GM12878 (cell line): ENCODE results near the gene RIOK1. TPM values are rescaled to one million over a fixed set of nuclear protein-coding genes. Genes with fewer than 3 reads are reported as not detected.

ENCODE experiments used
- ATAC-seq: fragments of 200-7000 bp; cut with Tn5 transposase; 3 replicates; pipeline ENCODE4 v1.9.1; 2020; ENCODE audit warnings: mild to moderate bottlenecking, moderate library complexity
- BruUV-seq: library from RNA; stranded (reverse); fragments of 400-500 nt; replicated peaks from 2 replicates; lab custom pipeline; 2021; lab: Mats Ljungman, UMichigan
- CTCF ChIA-PET: fragments of 300-600 bp; sonication (Branson Sonifier 250); formaldehyde crosslinking; extraction: SDS; loops from one replicate; lab custom pipeline; 2021; ENCODE audit warnings: inconsistent platforms; lab: Yijun Ruan, JAX
- POLR2A ChIA-PET: fragments of 350-600 bp; formaldehyde crosslinking; extraction: SDS; loops from one replicate; lab custom pipeline; 2021; ENCODE audit warnings: inconsistent platforms; lab: Charles Lee
- RAD21 ChIA-PET: fragments of 300-600 bp; sonication (Branson Sonifier 250); formaldehyde crosslinking; loops from one replicate; lab custom pipeline; 2023; ENCODE audit warnings: antibody characterized with exemption; ENCODE audit not compliant: unreplicated experiment; lab: Charles Lee
- SMC1A ChIA-PET: fragments of 300-600 bp; sonication (Branson Sonifier 250); formaldehyde crosslinking; loops from one replicate; lab custom pipeline; 2023; ENCODE audit not compliant: unreplicated experiment, uncharacterized antibody; lab: Charles Lee
- DNase-seq: peaks from one replicate; pipeline ENCODE4 v3.0.0-alpha.2; 2011; ENCODE audit warnings: low read depth, low spot score
- FAIRE-seq: peaks from 3 replicates; lab custom pipeline; 2011; peaks lifted over from hg19 to GRCh38; lab: Jason Lieb, UNC
- H2AFZ ChIP-seq: 2 replicates; pipeline ENCODE4 v1.6.0; 2011; ENCODE audit warnings: low read depth, low read length, control low read depth; ENCODE audit not compliant: control insufficient read depth
- H3K27ac ChIP-seq: 2 replicates; pipeline ENCODE4 v1.5.1; 2011; ENCODE audit warnings: control low read depth; ENCODE audit not compliant: control insufficient read depth, insufficient read depth
- H3K27me3 ChIP-seq, 2 experiments: replicated peaks in 1 of 2; 2 replicates each; pipeline versions ENCODE4 v1.6.0 to v1.6.1; 2011; ENCODE audit warnings: low read length in 1 of 2; ENCODE audit not compliant: control insufficient read depth in 2 of 2, insufficient read depth in 2 of 2
- H3K36me3 ChIP-seq, 2 experiments: 2 replicates each; pipeline ENCODE4 v1.5.1; 2011; ENCODE audit warnings: low read length in 1 of 2; ENCODE audit not compliant: control insufficient read depth in 2 of 2, insufficient read depth in 2 of 2
- H3K4me1 ChIP-seq: 2 replicates; pipeline ENCODE4 v1.6.1; 2011; ENCODE audit warnings: mild to moderate bottlenecking, low read length, moderate library complexity, mixed read lengths; ENCODE audit not compliant: control insufficient read depth, insufficient read depth
- H3K4me2 ChIP-seq: 2 replicates; pipeline ENCODE4 v1.6.0; 2011; ENCODE audit warnings: control low read depth; ENCODE audit not compliant: control insufficient read depth, insufficient read depth
- H3K4me3 ChIP-seq: fragments of 200-600 bp; sonication (generic); 2 replicates; pipeline ENCODE4 v1.5.1; 2016
- H3K79me2 ChIP-seq: 2 replicates; pipeline ENCODE4 v1.6.0; 2011; ENCODE audit warnings: low read length; ENCODE audit not compliant: control insufficient read depth, insufficient read depth
- H3K9ac ChIP-seq: 2 replicates; pipeline ENCODE4 v1.8.0; 2011; ENCODE audit warnings: low read length, control low read depth, mixed read lengths; ENCODE audit not compliant: control insufficient read depth, insufficient read depth
- H3K9me3 ChIP-seq: replicated peaks from 3 replicates; pipeline ENCODE4 v1.5.1; 2011; ENCODE audit warnings: mild to moderate bottlenecking, low read length; ENCODE audit not compliant: control insufficient read depth, insufficient read depth
- H4K20me1 ChIP-seq: 2 replicates; pipeline ENCODE4 v1.6.0; 2011; ENCODE audit not compliant: control insufficient read depth, insufficient read depth
- BMI1 ChIP-seq: fragments of 450-650 bp; IDR thresholded peaks from 2 replicates; pipeline ENCODE4 v1.6.1; 2016; ENCODE audit warnings: mild to moderate bottlenecking, moderate library complexity, borderline replicate concordance
- CUX1 ChIP-seq: IDR thresholded peaks from 2 replicates; pipeline ENCODE4 v1.6.1; 2012; ENCODE audit warnings: improper control_type of control experiment, low read depth, low read length; ENCODE audit not compliant: insufficient replicate concordance
- IRF3 ChIP-seq: fragments of 450-650 bp; IDR thresholded peaks from 2 replicates; pipeline ENCODE4 v1.6.1; 2014; ENCODE audit warnings: mild to moderate bottlenecking
- KDM1A ChIP-seq: fragments of 200-600 bp; sonication (generic); IDR thresholded peaks from 2 replicates; pipeline ENCODE4 v1.6.1; 2016; ENCODE audit warnings: borderline replicate concordance
- MAX ChIP-seq: IDR thresholded peaks from 2 replicates; pipeline ENCODE4 v1.6.1; 2012; ENCODE audit warnings: low read depth, low read length, improper control_type of control experiment
- NFXL1 ChIP-seq: fragments of 450-650 bp; IDR thresholded peaks from 2 replicates; pipeline ENCODE4 v1.6.1; 2017; ENCODE audit warnings: antibody characterized with exemption, mild to moderate bottlenecking, borderline replicate concordance
- NFYA ChIP-seq: IDR thresholded peaks from 2 replicates; pipeline ENCODE4 v1.6.1; 2011; ENCODE audit warnings: low read depth, mild to moderate bottlenecking, low read length, improper control_type of control experiment, borderline replicate concordance
- NRF1 ChIP-seq: conservative IDR thresholded peaks from 2 replicates; pipeline ENCODE4 v1.6.1; 2011; ENCODE audit warnings: mild to moderate bottlenecking, low read depth, low read length, improper control_type of control experiment
- RAD51 ChIP-seq: fragments of 450-650 bp; IDR thresholded peaks from 2 replicates; pipeline ENCODE4 v1.6.1; 2016; ENCODE audit warnings: moderate library complexity, mild to moderate bottlenecking, inconsistent platforms
- RCOR1 ChIP-seq: conservative IDR thresholded peaks from 2 replicates; pipeline ENCODE4 v1.6.1; 2012; ENCODE audit warnings: low read depth, low read length, improper control_type of control experiment
- RELB ChIP-seq: fragments of 450-650 bp; IDR thresholded peaks from 2 replicates; pipeline ENCODE4 v1.6.1; 2017; ENCODE audit warnings: low read depth, mild to moderate bottlenecking, moderate library complexity
- SIN3A ChIP-seq: IDR thresholded peaks from 2 replicates; pipeline ENCODE4 v1.6.1; 2012; ENCODE audit warnings: low read depth, low read length, improper control_type of control experiment
- SIX5 ChIP-seq: IDR thresholded peaks from 2 replicates; pipeline ENCODE4 v1.6.1; 2011; ENCODE audit warnings: mild to moderate bottlenecking, low read depth, low read length, moderate library complexity; ENCODE audit not compliant: severe bottlenecking
- STAT3 ChIP-seq: IDR thresholded peaks from 2 replicates; pipeline ENCODE4 v1.6.1; 2011; ENCODE audit warnings: low read depth, low read length, improper control_type of control experiment
- SUPT20H ChIP-seq: IDR thresholded peaks from 2 replicates; pipeline ENCODE4 v1.6.1; 2011; ENCODE audit warnings: low read depth, mild to moderate bottlenecking, low read length, moderate library complexity, borderline replicate concordance; ENCODE audit not compliant: control insufficient read depth
- YY1 ChIP-seq: IDR thresholded peaks from 2 replicates; pipeline ENCODE4 v1.6.1; 2011; ENCODE audit warnings: low read depth, mild to moderate bottlenecking, low read length
- ZNF384 ChIP-seq: IDR thresholded peaks from 2 replicates; pipeline ENCODE4 v1.6.1; 2012; ENCODE audit warnings: low read depth, mild to moderate bottlenecking, low read length, improper control_type of control experiment, borderline replicate concordance
- ZSCAN29 ChIP-seq: fragments of 450-650 bp; IDR thresholded peaks from 2 replicates; pipeline ENCODE4 v1.6.1; 2017; ENCODE audit warnings: mild to moderate bottlenecking, moderate library complexity
- WGBS: methylation state at CpG from one replicate; pipeline ENCODE4 v1.1.6; 2016; ENCODE audit warnings: low lambda C conversion rate; ENCODE audit not compliant: insufficient replicate concordance, insufficient coverage; ENCODE audit errors: missing lambda C conversion rate; 5-methylcytosine and 5-hydroxymethylcytosine counted together
- in situ Hi-C: fragments of 300-500 bp; cut with MboI; formaldehyde crosslinking; loops from 9 replicates; pipeline ENCODE4 v1.14.3; 2018; ENCODE audit warnings: mixed read lengths
- intact Hi-C: fragments of 100-400 bp; cut with micrococcal nuclease; formaldehyde crosslinking; loops from one replicate; pipeline ENCODE4 v1.14.2; 2022; ENCODE audit not compliant: unreplicated experiment
- polyA plus RNA-seq, 11 experiments: library from polyadenylated mRNA; depleted of rRNA in 4 of 11; unstranded in 6 of 11; stranded (reverse) in 5 of 11; fragments of >200 nt; fragmentation: Nextera tagmentation in 4 of 11; fragmentation: Illumina TruSeq in 1 of 11; extraction: Ambion mirVana in 4 of 11; extraction: Trizol in 1 of 11; gene quantifications; 1 replicate in 1 of 11; 2 replicates in 10 of 11; pipeline versions ENCODE4 v1.2.1 to v1.2.3, GENCODE V29; 2011 to 2016; ENCODE audit warnings: inconsistent platforms in 2 of 11, missing spikeins in 2 of 11, low read depth in 1 of 11
- total RNA-seq, 4 experiments: library from RNA; depleted of rRNA in 3 of 4; stranded (reverse); fragments of >200 nt in 3 of 4; fragmentation: Illumina TruSeq in 1 of 4; extraction: Trizol in 1 of 4; gene quantifications; 2 replicates each; pipeline versions ENCODE4 v1.2.1 to v1.2.3, GENCODE V29; 2013 to 2021

RIOK1 gene
- total and polyA plus RNA-seq, 10 of the 15 experiments (the other 5 are each of a cell fraction or from before 2014, with no cell fraction given) = 16.1 to 44.6 (median 33.7) TPM

- ChIA-PET POLR2A (no interaction called here), CTCF (interaction anchor here (0.7 to 0.8 kb wide), 2 partner anchors 144 to 574 kb away, joined by 3 read pairs; no protein-coding TSS in a partner anchor)
- ATAC-seq = no peak
- no peak for TF ChIP-seq ZNF384
- no peak for TF ChIP-seq NRF1
- TF ChIP-seq RCOR1 = no peak
- TF ChIP-seq NFYA = no peak
- no peak for TF ChIP-seq BMI1
- no peak for TF ChIP-seq SIN3A
- no peak for TF ChIP-seq NFXL1
- TF ChIP-seq RAD51 = no peak
- no peak for TF ChIP-seq KDM1A
- TF ChIP-seq CUX1 = no peak
- TF ChIP-seq STAT3 = no peak
- TF ChIP-seq YY1 = no peak
- TF ChIP-seq SUPT20H = no peak
- no peak for TF ChIP-seq IRF3
- TF ChIP-seq MAX = no peak
- no peak for TF ChIP-seq ZSCAN29
- TF ChIP-seq SIX5 = no peak
- no peak for TF ChIP-seq RELB
These were observed 29.5 kb downstream of the RIOK1 start for GRCh38 chr6:7419065-7419464.

More at GRCh38 chr6:7419065-7419464, 29.5 kb downstream of the RIOK1 start:
- Histone ChIP-seq H3K36me3 (peaks cover 11 to 14% of the 10 kb centered on the region in 2 experiments), H3K79me2 (no peaks in the 10 kb centered on the region), H2AFZ (no peak overlapping the region), H4K20me1 (no peaks in the 10 kb centered on the region), H3K4me1 (no peaks in the 10 kb centered on the region), H3K9ac (no peak overlapping the region), H3K27me3 (no peaks in the 10 kb centered on the region), H3K4me2 (no peak overlapping the region), H3K4me3 (no peak overlapping the region), H3K27ac (no peak overlapping the region), H3K9me3 (no peaks in the 10 kb centered on the region)
- ChIA-PET SMC1A (interaction anchor here (0.6 to 0.7 kb wide), 2 partner anchors 106 to 762 kb away, joined by 3 to 4 read pairs; no protein-coding TSS in a partner anchor), RAD21 (no interaction called here)
- BruUV-seq = no TSS peak
- in situ Hi-C loops (no loop called here), intact Hi-C loops (no loop called here)
- FAIRE-seq (no peak), DNase-seq (no peak)
- WGBS = 100% methylated on average over 1 of the region's 1 CpG
